Measurements from ENCODE around the gene ZNF423. TPM values are rescaled to one million over a fixed set of nuclear protein-coding genes. Genes with fewer than 3 reads are reported as not detected.
"Not testable (repeated sequence)": the region's sequence is repeated elsewhere in the genome, so short reads cannot be mapped to it uniquely, and the experiment has no call there.

The ZNF423 gene
- polyA plus RNA-seq, 5 donors = 20.1 to 29.9 (median 23.1) TPM

DNA sequence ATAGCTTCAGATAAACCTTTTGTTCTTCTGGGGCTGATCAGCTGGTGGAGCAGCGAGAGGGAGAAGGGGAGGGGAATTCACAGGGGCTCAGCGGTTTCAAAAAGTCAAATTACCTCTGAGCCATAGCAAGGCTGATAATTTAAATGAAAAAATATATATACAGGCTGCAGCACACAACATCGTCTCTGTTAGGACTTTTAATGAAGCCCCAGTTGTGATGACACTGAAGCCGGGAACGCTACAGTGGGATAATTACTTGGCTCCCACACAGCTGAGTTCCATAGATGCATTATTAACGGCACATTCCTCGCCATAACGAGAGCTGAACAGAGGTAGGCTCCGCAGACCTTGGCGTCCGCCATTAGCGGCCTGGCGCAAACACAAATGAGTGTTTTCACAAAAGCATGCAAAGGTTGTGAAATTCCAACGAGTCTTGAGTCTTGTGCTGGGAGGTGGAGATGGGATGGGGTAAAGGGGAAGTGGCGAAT lies 266.3 kb downstream of the ZNF423 start:
- no peak for DNase-seq

DNA sequence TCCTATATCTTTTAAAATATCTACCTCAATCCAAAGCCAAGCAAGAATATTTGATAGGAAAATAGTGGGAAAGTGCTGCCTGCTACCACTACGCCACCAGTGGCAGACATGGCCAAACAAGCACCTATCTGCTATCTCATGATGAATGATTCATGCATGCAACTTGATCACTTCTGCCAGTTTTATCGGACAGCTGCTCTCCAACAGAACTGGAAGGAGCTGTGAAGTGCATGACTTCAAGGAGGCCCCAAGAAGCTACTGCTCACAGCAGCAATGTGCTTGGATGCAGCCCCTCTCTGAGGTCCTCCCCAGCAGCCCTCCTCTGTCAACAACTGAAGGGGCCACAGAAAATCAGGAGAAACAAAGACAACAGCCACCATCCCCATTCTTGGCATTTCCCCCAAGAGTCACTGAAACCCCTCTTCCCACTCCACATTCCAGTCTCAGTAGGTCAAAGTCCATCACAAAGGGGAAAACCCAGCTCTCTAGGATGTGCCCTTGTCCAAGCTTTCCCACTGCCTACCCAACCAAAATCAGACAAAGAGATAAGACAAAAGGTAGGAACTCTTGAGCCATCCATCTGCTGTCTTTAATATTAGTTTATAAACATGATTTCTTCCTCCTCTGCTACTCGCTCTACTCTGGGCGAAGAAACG lies 267.1 kb downstream of the ZNF423 start:
- no peak for DNase-seq

DNA sequence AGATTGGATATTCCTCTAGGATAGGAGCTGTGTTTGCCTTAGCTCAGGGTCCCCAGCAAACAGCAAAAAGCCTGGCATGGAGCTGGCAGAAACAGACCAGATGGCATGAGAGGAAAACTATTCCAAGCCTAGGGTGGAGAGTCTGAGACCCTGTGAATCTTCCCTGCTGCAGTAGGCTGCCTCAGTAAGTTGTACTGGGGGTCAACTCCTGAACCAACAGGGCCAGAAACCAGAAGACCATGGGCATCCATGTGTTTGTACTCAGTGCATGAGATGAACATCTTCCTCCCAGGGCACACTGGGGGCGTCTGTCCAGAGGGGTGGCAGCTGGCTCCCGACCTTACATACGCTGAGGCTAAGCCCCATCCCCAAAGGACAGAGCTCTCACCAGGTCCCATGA lies 267.9 kb downstream of the ZNF423 start:
- DNase-seq = no peak

DNA sequence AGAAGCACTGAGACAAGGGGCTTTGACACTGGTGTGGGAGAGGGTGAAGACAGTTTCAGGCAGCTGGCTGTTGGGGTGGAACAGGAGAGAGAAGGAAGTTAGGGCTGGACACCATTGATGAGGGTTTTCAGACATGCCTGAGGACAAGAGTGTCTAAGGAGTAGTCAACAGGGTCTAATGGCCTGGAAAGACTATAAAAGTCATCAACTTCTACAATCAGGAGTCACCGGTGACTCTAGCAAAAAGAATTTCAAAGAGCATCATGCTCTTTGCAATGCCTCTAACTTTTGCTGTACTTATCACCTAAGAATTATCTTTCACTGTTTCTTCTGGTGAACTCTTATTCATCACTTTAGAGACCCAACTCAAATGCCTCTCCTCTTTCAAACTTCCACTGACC lies 268.4 kb downstream of the ZNF423 start:
- DNase-seq = no peak

DNA sequence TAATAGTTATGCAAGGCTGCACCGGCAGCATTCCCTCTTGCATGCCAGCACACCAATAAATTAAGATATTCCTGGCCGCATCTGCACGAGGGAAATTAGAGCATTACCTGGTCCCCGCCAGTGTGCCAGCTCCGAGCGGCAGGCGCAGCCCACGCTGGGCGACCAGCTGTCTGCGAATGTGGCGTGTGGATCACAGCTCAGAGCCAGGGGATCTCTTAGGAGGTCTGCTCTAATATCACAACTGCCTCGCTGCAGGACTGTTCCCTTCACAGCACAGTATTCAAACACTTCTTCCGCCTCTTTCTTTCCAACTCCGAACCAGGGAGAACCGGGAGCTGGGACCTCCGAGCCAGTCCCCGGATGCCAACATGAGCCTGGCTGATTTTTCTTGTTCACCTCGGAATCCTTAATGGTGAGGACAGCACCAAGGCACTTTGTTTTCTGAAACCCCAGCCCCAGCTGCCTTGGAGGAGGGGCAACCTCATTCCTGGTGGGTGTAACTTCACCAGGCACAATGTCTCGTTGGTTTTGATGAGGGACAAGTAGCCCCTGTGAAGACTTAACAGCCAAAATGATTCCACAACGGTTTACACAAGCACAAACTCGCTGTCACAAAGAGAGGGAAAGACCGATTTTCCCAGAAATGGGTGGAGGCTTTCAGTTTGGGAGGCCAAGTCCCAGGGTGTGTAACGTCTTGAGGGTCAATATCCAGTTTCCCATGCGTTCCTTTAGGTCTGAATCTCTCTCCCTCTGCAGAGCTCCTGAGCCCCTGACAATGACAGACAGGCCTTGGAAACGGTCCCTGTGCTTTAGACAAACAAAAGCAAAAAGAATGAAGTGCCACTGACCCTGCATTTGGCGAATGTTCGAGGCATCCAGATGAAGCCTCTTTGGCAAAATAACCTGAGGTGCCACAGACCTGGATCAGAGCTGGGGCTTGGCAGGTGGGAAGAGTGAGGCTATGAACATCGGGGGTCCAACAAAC lies 269.2 kb downstream of the ZNF423 start:
- DNase-seq = no peak

DNA sequence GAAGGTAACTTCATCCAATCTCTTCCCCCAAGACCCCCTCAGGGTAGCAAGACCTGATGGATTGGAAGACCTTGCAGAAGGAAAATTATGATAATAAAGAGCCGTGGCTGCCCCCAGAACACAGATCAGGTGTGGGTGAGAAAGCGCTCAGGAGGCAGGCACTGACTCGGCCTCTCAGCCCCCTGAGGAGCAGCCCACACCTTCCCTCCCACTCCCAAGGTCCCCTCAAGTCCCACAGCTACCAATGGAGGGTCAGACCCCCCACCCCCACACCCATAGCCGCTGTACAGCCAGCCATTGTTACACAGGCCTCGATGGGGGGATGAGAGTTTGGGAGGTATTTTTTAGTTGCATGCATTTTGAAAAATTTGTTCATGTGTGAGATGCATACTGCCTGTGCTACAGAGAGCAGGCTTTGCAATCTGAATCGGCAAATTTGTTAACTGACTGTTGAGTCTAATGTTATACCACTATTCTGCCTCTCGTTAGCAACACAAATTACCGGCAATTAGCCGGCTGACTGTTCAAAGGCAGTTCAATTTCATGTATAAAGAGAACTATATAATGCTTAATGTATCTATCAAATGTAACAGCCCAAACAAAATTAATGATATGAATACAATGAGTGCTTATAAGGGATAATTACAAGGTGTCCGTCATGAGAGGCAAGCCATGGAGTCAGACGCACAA lies 270.6 kb downstream of the ZNF423 start:
- no peak for DNase-seq

DNA sequence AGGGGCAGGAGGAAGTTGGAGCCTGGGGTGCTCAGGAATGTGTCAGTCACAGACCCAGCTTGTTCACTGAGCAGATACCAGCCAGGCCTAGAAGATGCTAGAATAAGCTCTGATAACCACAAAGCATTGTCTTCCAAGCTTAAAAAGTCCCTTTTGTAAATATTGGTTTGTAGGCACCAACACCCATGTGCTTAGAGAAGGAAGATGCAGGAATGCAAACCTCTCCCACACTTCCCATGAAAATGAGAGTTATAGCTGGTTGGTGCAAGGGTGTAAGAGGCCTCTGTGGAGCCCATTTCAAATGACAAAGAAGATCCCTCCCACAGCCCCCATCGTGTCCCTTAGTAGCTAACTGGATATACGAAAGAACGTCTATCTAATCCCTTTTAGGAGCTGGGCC lies 272.0 kb downstream of the ZNF423 start:
- no peak for DNase-seq

DNA sequence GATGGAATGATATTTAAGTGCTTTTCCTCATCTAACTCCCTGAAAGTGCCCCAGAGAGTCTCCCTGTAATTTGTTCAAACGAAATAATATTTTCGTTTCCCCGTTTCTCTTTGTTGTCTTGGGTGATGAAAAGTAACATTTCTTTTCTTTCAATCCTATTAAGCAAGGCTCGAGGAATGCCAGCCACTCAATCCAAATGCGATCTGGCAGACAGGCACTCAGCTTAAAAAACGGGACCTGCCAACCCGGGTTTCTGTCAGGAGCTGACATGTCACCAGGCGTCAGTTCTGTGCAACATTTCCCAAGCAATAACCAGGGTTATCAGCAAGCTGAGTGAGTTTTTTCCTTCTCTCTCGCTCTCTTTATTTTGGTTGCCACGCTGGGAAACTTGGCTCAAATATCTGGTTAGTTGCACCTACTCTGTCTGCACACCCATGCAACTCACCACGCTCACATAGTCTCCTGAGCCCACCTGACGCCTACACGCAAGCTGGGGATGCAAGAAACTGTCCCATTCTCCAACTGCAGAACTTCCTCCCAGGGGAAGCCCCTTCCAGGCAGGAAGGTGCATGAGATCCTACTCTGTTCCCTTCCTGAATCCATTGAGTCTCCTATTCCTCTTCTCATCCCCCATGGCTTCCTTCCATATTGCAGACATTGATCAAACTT lies 274.1 kb downstream of the ZNF423 start:
- DNase-seq = no peak

DNA sequence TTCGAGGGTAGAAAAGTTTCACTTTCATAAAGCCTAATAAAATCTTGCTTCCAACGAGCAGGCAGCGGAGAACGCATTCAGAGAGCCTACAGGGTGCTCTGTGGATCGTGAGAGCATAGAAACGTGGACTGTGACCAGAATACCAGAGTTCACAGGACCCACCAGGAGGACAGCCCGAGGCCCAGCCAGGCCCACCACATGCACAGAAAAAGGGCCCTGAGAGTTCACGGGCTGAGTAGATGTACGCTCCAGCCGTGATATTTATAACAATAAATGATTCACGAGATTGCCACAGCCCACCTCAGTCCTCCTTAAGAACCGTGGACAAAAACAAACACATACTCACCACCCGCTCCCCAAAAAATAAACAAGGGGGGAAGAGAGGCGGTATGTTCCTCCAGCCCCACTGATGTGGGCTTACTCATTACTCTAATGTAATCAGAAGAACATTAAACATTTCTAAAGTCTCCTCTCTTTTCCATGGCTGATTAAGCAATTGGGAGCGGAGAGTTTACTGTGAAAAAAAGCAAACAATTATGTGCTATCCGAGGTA lies 275.1 kb downstream of the ZNF423 start:
- DNase-seq = no peak

DNA sequence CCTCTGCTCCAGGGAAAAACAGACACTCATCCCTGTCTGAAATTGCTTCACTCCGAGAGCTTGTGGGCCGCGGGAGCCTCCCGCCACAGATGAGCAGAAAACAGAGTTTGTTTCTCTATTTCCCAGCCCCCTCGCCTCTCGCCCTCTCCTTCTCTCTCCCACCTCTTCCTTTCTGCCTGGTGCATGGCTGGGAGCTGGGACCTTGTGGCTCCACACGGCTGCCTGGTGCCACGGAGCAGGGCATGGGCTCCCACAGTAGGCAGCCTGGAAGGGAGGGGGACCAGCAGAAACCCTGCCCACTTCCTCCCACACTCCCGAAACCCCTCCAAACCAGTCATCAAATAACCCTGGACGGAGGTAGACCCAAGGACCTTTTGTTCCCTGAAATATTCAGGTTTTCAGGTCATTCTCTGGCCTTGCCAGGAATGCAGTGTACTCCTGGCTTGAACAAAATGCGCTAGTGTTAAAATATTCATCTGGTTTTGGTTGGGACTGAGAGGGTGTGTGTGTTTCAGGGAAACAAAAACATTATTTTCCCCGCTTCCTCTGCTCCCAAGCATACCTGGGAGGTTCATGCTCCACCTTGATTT lies 277.4 kb downstream of the ZNF423 start:
- DNase-seq = no peak

DNA sequence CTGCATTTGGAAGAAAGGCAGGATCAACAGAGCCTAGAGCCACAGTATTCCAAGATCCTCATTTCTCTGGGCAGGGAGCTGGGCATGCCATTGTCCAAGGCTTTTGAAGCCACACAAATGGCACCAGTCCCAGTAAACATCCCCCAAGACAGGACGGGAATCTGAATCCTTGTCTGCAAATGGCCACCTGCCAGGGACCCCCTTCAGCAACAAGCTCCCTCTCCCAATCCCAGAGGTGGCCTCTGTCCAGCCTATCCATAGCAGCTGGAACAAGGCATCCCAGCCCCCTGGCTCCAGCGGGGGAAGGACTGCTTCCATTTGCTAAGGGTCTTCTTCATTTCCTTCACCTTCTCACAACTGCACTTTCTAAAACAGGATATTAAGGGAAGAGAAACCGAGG lies 277.9 kb downstream of the ZNF423 start:
- DNase-seq = no peak

DNA sequence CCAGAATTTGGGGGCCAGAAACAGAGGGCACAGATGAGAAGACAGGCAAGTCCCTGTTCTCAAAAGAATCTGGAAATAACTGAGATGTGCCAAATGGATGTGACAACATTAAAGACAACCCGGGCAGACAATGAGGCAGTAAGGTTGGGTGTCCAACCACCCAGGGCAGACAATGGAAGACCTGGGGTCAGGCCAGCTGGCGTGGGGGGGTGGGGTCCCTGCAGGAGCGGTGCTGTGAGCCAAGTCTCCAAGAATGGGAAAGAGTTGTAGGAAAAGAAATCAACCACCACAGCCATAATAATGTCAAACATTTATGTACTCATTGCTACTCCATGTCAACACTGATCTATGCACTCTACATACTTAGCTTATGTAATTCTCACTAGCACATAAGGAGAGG lies 279.0 kb downstream of the ZNF423 start:
- DNase-seq = no peak

DNA sequence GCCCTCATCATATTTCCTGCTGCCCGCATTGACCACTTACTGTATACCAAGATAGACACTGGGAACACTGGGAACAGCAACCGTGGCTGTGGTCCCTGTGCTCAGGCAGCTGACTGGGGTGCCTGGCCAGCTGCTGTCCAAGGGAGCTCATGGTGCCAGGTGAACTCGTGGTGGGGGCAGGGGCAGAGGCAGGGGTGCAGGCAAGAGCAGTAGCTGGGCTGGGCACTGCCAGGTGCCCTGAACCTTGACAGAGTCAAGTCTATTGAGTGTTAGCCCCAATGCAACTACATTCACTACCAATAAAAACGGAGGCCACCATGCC lies 279.8 kb downstream of the ZNF423 start:
- DNase-seq = no peak

DNA sequence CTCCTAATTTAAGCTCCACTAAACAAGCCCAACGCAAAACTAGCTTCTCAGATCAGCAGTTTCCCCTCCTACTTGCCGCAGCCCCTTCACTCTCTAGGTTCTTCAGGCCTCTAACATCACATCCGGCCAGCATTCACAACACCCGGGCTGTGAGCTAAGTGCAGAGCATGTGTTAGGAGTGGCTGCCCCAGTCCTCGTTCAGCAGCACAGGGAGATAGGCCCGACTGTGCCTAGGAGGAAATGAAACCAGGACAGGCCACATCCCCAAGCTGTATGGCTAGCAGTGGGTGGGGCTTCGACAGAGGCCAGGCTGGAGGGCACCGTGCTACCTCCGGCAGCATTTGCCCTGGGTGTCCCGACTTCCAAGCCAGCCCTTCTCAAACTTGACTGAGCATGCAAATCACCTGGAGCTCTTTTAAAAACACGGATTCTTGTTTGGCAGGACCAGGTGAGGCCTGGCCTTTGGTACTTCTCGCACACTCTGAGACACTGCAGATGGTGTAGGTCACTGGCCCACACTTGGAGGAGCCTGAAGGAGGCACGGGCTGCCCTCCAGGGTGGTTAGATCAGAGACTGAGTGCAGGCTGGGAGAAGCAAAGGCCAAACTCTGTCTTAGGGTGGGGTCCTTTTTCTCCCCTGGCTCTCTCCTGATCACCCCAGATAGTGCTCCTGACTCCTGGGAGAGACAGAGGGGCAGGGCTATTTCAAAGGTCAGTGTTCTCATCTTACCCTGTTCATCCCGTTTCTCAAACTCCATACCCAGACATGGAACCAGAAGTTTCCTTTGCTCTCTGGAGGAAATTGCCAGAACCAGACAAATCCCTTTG lies 280.4 kb downstream of the ZNF423 start:
- DNase-seq = no peak

DNA sequence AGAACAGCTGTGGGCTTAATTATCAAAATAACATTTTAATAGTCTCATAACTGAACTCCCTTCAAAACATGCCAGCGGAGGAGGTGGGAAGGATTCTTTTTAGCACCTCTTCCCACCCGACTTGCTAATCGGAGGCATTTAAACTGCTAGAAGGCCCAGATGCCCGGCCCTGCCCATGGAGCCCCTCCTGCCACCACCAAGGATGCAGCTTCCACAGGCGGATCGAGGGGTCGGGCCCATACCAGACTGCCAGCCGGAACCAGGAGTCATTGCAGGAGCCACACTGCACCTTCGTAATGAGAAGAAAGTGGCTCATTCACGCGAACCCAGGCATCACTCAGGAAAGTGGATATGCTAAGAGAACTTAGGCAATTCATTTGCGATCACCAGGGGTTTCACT lies 281.1 kb downstream of the ZNF423 start:
- DNase-seq = no peak

DNA sequence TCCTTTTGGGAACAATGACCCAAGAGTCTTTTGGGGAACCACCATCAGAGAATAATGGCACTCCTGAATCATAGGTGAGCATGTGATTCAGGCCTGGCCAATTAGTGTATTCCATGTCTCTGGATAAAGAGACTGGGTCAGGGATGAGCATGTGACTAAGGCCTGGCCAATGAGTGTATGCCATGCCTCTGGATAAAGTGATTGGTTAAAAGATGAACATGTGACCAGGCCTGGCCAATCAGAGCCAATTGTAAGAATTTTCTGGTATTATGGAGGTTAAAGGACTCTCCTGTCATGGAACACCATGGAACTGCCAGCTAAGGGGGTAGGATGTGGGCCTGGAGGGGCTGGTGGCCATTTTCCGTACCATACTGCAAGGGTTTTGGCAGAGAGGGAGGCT lies 288.0 kb downstream of the ZNF423 start:
- no peak for DNase-seq

DNA sequence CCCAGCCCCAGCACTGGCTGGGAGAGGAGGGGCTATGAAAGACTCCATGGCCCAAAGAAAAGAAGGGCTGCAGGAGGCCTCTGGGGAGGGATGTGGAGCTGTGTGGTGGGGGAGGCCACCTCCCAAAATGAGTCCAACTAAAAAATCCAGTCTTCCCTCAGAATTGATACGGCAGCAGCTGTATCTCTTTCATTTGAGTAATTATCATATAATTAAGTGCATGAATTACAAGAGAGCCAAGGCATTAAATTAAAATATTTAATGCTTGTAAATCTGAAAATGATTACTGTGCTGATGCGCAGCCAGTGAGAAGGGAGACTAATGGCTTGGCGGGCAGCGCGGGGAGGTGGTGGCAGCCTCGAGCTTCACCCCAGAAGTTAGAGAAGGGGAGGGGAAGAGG lies 289.5 kb downstream of the ZNF423 start:
- DNase-seq = no peak

DNA sequence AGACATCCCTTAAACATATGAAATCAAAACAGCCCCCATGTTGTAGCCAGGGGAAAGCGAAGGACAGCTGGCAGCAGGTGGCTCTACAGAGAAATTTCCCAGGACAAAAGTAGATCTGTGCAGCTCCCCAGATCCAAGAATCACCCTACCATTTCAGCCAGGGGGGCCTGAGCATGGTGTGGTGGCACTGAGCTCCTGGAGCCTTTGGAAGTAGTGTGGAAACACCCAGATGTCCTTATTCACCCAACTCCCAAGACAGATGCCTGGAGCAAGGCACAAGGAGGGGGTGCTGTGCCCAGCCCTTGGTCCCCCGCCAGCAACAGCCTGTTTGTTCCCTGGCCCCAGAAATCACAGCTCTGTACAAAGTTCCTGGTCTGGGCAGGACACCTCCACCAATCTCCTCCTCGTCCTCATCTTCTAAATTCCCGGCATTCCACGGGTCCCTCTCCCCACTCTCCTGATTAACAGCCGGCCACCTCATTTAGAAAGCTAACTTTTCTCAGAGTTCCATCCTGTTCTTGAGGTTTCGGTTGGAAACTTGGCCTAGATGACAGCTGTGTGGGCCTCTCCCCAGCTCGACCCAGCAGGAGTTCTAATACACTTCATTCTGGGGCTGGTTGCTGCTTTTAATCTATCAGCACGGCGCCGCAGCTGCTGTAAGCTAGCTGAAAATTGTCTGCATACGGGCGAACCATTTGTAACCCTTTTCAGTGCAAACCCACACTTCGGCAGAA lies 291.2 kb downstream of the ZNF423 start:
- peak in 1 of 2 donors; percentile 48 for DNase-seq

DNA sequence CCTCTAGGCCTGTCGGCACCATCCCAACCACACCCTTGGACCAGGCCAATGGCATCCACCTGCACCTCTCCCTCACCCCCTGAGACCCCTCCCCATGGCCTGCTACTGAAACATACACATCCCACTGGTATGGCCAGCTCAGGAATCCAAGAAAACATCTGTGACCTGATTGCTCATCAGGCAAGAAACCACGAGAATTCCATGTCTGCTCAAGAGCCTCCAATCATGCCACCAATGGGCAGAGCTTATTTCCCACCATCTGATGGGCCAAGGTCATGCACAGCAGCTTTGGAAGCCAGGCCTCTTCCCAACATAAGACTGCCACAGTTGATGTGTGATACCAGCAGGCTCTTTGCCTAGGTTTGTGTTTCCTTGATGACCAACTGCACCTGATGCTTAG lies 292.2 kb downstream of the ZNF423 start:
- no peak for DNase-seq

DNA sequence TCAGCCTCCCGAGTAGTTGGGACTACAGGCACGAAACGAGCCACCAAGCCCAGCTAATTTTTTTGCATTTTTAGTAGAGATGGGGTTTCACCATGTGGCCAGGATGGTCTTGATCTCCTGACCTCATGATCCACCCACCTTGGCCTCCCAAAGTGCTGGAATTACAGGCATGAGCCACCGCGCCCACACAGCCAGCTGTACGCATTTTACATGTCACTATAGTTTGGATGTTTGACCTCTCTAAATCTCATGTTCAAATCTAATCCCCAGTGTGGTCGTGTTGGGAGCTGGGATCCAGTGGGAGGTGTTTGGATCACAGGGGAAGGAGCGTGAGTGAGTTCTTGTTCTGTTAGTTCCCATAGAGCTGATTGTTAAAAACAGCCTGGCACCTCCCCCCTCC lies 293.0 kb downstream of the ZNF423 start:
- not testable (repeated sequence) for DNase-seq
